Uterus (tissue), 4 donors: Measurements from ENCODE around the gene PANX1. TPM values are rescaled to one million over a fixed set of nuclear protein-coding genes. Genes with fewer than 3 reads are reported as not detected.

Source experiments
- DNase-seq, 2 donors: peaks; one replicate each; pipeline ENCODE4 v3.0.0-alpha.2; 2019 to 2020
- H3K27ac ChIP-seq, 2 donors: fragments of 200-600 bp; sonication (generic); 1 replicate in 1 of 2; 2 replicates in 1 of 2; pipeline ENCODE4 v1.5.1; 2016 to 2018
- H3K27me3 ChIP-seq, 2 donors: fragments of 200-600 bp; sonication (generic); one replicate each; pipeline ENCODE4 v1.5.1; 2018 to 2019; ENCODE audit warnings: control low read depth in 1 of 2
- H3K36me3 ChIP-seq, 2 donors: fragments of 200-600 bp; sonication (generic); one replicate each; pipeline ENCODE4 v1.5.1; 2019; ENCODE audit warnings: control low read depth in 1 of 2
- H3K4me1 ChIP-seq, 2 donors: fragments of 200-600 bp; sonication (generic); one replicate each; pipeline ENCODE4 v1.5.1; 2018 to 2019; ENCODE audit warnings: control low read depth in 1 of 2
- H3K4me3 ChIP-seq, 2 donors: fragments of 200-600 bp; sonication (generic); 1 replicate in 1 of 2; 2 replicates in 1 of 2; pipeline ENCODE4 v1.5.1; 2018 to 2019; ENCODE audit warnings: mild to moderate bottlenecking in 1 of 2
- H3K9me3 ChIP-seq, 2 donors: fragments of 200-600 bp; sonication (generic); one replicate each; pipeline ENCODE4 v1.5.1; 2019; ENCODE audit warnings: control low read depth in 1 of 2
- POLR2A ChIP-seq, 2 donors: fragments of 450-650 bp; IDR thresholded peaks; one replicate each; pipeline ENCODE4 v1.6.1; 2016; ENCODE audit warnings: antibody characterized with exemption in 2 of 2, mild to moderate bottlenecking in 1 of 2, moderate library complexity in 1 of 2
- intact Hi-C: fragments of 100-400 bp; cut with DNase I; formaldehyde crosslinking; loops from one replicate; pipeline ENCODE4 v1.15.1; 2023; ENCODE audit warnings: low total_unique reads
- total RNA-seq, 4 donors: library from RNA; depleted of rRNA in 3 of 4; stranded (reverse); fragments of >200 nt in 3 of 4; gene quantifications; one replicate each; pipeline versions ENCODE4 v1.1.0 to v1.2.4, GENCODE V29; 2014 to 2023
- TF ChIP-seq, protein P1 (sequence below), 4 experiments: fragments of 200-600 bp in 2 of 4; fragments of 450-650 bp in 2 of 4; sonication (generic) in 2 of 4; IDR thresholded peaks; one replicate each; pipeline ENCODE4 v1.5.1; 2016 to 2019; ENCODE audit warnings: antibody characterized with exemption in 4 of 4, mild to moderate bottlenecking in 2 of 4, moderate library complexity in 1 of 4
- donor health status: DM: yes; HTN: yes; CAD: no.

PANX1 gene
- total RNA-seq = 10 to 100 TPM in 3 of 4 donors, 1 to 10 TPM in 1; 4.1 to 37.9 (median 15.1) TPM

- DNase-seq = peak; percentile 78 to 82
- TF ChIP-seq, protein P1, sequence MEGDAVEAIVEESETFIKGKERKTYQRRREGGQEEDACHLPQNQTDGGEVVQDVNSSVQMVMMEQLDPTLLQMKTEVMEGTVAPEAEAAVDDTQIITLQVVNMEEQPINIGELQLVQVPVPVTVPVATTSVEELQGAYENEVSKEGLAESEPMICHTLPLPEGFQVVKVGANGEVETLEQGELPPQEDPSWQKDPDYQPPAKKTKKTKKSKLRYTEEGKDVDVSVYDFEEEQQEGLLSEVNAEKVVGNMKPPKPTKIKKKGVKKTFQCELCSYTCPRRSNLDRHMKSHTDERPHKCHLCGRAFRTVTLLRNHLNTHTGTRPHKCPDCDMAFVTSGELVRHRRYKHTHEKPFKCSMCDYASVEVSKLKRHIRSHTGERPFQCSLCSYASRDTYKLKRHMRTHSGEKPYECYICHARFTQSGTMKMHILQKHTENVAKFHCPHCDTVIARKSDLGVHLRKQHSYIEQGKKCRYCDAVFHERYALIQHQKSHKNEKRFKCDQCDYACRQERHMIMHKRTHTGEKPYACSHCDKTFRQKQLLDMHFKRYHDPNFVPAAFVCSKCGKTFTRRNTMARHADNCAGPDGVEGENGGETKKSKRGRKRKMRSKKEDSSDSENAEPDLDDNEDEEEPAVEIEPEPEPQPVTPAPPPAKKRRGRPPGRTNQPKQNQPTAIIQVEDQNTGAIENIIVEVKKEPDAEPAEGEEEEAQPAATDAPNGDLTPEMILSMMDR (IDR thresholded peaks at IDR 0.05) = no peak
- peak; percentile 40 to 57 for TF ChIP-seq POLR2A (IDR thresholded peaks at IDR 0.05)
- Histone ChIP-seq H3K9me3 (no peaks in the 10 kb centered on the region), H3K4me3 (peak within 1 kb of the TSS; percentile 68 to 78), H3K4me1 (peaks cover 0 to 8% of the 10 kb centered on the region in 2 donors), H3K27me3 (no peaks in the 10 kb centered on the region), H3K36me3 (no peaks in the 10 kb centered on the region), H3K27ac (peak within 1 kb of the TSS; percentile 92 to 95)
- intact Hi-C loops = no loop called here
Measured at GRCh38 chr11:94128746-94129511, at the start of gene PANX1. Gene PANX1, plus strand, starts transcription at chr11:94128841. Its CDS starts 472 bp downstream, at chr11:94129313.

DNA sequence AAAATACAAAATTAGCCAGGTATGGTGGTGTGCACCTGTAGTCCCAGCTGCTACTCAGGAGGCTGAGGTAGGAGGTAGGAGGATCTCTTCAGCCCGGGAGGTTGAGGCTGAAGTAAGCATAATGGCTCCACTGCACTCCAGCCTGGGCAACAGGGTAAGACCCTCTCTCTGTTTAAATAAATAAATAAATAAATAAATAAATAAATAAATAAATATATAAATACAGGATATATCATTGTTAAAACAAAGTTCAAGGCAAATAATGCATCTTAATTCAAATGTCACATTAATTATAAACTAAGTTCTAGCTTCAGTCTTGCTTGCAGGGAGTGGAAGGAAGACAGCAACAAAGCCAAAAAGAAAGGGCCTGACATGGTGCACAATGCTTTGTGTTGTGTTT lies 44.5 kb upstream of the PANX1 start:
- intact Hi-C loops = no loop called here
- Histone ChIP-seq H3K9me3 (no peaks in the 10 kb centered on the region), H3K27me3 (no peaks in the 10 kb centered on the region), H3K36me3 (no peaks in the 10 kb centered on the region), H3K27ac (no peak overlapping the region), H3K4me1 (no peaks in the 10 kb centered on the region), H3K4me3 (no peak overlapping the region)
- no peak for TF ChIP-seq POLR2A (IDR thresholded peaks at IDR 0.05)
- TF ChIP-seq, protein P1 (IDR thresholded peaks at IDR 0.05) = no peak
- no peak for DNase-seq

DNA sequence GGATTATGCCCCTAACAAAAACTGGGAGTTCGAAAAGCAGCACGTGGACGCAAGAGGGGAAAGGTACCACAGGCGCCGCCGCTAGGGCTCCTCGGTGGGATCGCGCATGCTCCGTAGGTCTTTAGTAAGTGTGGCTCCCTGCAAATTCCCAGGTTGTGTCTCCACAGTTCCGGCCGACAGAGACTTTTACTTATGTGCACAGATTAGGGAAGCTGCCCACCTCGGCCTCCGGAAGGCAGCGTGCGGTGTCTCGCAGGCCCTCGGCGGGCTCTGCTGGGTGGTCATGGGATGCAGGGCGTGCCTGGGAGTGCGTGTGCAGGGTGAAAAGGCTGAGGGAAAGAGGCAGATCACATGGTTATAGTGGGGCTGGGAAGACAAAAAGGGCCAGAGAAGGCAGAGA lies 39.7 kb upstream of the PANX1 start:
- intact Hi-C loops = no loop called here

DNA sequence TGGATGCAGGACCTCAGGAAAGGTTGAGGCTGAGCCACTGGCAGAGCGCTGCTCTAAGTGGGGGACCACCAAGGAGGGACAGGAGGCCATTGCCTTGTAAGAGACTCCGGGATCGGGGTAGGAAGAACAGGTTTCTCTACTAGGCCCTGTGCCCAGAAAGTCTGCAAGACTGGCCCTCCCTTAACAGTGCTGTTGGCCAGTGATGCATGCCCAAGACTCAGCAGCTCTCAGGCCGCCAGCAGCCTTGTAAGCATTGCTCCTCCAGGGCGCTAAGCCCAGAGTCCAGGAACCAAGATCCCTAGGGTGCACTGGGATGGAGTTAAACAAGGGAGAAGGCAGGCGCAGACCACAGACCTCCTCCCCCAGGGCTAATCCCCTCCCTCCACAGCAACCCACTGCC lies 39.3 kb upstream of the PANX1 start:
- H3K36me3 ChIP-seq = no peaks in the 10 kb centered on the region
- no peaks in the 10 kb centered on the region for H3K9me3 ChIP-seq
- no peaks in the 10 kb centered on the region for H3K4me1 ChIP-seq
- no peaks in the 10 kb centered on the region for H3K27me3 ChIP-seq
- no peak overlapping the region for H3K4me3 ChIP-seq
- DNase-seq = no peak
- no peak overlapping the region for H3K27ac ChIP-seq
- TF ChIP-seq, protein P1 (IDR thresholded peaks at IDR 0.05) = no peak
- TF ChIP-seq POLR2A (IDR thresholded peaks at IDR 0.05) = no peak
- intact Hi-C loops = no loop called here

More for the DNA sequence above, 39.7 kb upstream of the PANX1 start:
- Histone ChIP-seq H3K9me3 (no peaks in the 10 kb centered on the region), H3K27me3 (no peaks in the 10 kb centered on the region), H3K4me1 (no peaks in the 10 kb centered on the region), H3K4me3 (no peak overlapping the region), H3K36me3 (no peaks in the 10 kb centered on the region), H3K27ac (no peak overlapping the region)
- no peak for DNase-seq
- TF ChIP-seq, protein P1 (IDR thresholded peaks at IDR 0.05) = no peak
- no peak for TF ChIP-seq POLR2A (IDR thresholded peaks at IDR 0.05)

GRCh38 chr11:94090401-94090800 lies 38.2 kb upstream of the PANX1 start:
- no peaks in the 10 kb centered on the region for H3K27me3 ChIP-seq
- H3K4me3 ChIP-seq = no peak overlapping the region
- TF ChIP-seq, protein P1 (IDR thresholded peaks at IDR 0.05) = no peak
- no peak for TF ChIP-seq POLR2A (IDR thresholded peaks at IDR 0.05)
- no peaks in the 10 kb centered on the region for H3K4me1 ChIP-seq
- no peaks in the 10 kb centered on the region for H3K36me3 ChIP-seq
- no peak overlapping the region for H3K27ac ChIP-seq
- no peaks in the 10 kb centered on the region for H3K9me3 ChIP-seq
- intact Hi-C loops = no loop called here
- no peak for DNase-seq
